Stimulated activated CD8-positive, alpha-beta memory T cell treated with anti-CD3 and anti-CD28 coated beads, Interleukin-12 subunit alpha, Interleukin-12 subunit beta, amount 100 ng/mL, for 4 hours (primary cell): ENCODE results near the gene CHIC2.
A peak's percentile ranks its signal among the peaks of the same experiment; 100 is the strongest.
"Not testable (repeated sequence)": the region's sequence is repeated elsewhere in the genome, so short reads cannot be mapped to it uniquely, and the experiment has no call there.

Experiments
- DNase-seq: peaks from one replicate; pipeline ENCODE4 v3.0.0-alpha.2; 2020; ENCODE audit warnings: low read depth

CHIC2 gene

DNA sequence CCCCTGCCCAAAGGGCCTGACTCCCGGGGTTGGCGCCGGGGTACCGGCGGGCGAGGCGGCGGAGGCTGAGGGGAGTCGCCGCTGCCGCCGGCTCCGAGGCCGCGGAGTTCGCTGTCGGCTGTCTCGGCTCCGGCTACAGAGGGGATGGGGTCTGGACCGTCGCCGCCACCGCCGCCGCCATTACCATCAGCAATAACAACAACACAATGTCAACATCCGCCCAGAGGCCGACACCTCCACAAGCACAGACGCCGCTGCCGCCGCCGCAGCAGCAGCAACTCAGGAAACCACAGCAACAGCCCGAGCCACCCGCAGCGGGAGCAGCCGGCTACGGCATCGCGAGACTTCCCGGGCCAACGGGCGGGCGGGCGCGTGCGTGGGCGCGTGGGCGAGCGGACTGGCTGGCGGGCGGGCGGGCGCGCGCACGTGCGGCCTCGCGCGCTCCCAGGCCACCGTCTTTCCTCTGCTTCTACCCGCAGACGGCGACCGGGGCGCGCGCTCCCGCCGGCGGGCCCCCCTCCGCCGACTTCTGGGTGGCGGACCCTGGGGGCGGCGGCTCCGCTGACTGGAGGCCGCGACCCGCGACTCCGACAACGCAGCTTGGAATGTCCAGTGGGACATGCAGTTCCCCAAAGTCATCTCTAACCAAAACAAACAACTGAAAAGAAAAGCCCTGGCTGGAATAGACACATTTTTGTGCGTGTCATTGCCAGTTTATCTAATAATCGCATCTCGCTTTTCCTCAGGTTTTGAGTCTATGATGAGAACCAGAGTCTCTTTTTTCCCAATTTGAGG, at the start of gene CHIC2:
Gene CHIC2 (minus strand): TSS at position 289 of the 795 bp plus-strand sequence. CDS start 305 bp downstream, outside the sequence.
- peak; percentile 95 for DNase-seq

DNA sequence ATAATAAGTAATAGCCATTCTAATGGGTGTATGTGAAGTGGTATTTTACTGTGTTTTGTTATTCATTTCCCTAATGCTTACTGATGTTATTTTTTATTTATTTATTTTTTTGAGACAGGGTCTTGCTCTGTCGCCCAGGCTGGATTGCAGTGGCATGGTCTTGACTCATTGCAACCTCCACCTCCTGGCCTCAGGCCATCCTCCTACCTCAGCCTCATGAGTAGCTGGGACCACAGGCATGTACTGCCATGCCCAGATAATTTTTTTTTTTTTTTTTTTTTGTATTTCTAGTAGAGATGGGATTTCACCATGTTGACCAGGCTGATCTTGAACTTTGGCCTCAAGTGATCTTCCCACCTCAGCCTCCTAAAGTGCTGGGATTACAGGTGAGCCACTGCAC, 48.8 kb upstream of the CHIC2 start:
- DNase-seq = not testable (repeated sequence)

DNA sequence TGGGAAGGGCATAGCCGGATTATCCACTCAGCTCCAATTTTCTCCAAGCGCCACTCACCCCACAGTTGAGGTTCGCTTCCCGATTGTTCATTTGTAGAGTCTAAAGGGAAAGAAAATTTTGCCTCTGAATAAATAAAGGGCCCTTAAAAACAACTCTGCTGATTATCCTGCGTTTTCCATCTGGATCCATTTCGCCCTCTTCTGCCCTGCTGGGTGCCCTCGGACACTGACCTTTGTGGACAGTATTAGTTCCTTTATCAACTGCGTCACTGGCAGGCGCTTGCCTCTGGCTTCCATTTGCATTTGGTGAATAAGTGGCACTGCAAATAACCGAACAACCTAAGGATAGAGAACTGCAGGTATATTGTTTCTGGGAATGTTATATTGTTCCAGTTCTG, 45.6 kb upstream of the CHIC2 start:
- no peak for DNase-seq

DNA sequence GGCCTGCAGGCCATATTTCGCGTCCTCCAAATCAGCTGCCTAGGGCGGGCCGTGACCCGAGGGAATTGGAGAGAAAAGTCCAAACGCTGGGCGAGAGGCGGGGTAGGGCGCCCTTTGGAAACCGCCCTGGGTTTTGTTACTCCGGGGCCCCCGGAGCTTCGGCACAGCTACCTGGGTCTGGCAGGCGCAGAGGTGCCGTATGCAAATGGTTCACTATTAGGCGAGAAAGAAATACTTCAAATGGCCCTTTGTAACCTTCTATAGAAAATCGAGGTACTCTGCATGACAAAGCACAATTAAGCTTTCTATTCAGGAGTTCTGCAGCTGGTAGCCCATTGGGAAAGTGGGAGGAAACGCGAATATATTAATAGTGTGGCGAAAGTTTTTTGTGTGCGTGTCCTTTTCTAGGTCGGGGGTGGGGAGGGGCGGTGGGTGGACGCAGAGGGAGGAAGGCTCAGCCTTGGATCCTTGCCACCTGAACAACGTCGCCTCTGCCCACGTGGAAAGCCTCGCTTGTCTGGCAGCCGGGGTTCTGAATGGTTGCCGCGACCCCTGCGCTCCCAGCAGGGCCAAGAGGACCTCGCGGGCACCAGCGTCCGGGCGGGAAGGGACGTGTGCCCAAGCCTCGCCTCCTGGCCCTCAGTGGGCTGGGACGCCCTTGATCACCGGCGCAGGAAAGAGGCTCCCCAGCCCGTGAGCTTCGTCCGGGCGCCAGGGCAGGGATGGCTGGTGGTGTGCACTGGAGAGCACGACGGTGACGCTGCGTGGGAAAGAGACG, 45.0 kb upstream of the CHIC2 start:
- no peak for DNase-seq

DNA sequence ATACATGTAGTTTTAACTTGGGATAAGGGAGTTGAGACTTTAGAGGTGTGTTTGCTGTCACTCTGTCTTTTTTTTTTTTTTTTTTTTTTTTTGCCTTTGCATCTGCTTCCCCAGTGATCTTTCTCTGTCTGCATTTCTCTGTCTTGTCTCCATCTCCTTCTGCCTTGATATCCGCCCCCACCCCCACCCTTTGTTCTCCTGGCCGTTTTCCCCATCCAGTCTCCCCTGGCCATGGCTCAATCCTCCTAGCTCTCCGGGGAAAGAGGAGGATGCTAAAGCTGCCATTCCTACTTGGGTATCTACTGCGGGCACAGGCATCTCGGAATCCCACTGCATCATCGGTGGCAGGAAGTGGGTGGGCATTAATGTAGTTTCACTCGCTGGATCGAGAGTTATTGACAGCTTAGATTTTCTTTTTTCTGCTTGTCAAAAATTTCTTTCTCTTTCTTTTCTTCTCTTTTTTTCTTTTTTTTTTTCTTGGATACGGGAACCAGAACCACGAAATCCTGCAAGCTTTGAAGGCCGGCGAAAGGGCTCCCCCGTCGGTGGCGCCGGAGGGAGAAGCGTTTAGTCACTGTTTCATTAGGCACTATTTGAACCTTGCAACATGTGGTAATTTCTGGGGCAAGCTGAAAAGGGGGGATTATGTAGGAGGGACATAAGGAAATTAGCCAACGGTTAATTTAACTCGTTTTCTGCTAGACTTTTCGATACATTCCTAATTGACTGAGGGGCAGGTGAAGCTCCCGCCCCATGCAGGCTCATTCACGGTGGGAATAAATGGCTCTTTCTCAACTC, 43.7 kb upstream of the CHIC2 start:
- no peak for DNase-seq

DNA sequence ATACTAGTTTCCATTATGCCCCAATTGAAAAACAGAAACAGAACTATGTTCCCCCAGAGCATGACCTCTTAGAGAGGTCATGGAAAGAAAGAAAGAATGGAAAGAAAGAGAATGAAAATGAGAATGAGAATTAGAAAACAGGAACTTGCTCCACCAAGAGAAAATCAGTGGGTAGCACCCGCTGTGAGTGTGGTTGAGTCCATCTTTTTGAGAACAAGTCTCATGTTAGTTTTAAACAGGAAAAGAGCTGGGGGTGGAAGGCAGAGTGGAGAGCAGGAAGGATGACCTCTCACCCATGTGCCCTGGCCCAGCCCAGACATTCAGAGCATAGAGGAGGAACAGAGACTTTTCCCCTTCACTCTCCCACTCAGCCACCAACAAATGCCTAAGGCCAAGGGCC, 40.5 kb upstream of the CHIC2 start:
- DNase-seq = no peak

DNA sequence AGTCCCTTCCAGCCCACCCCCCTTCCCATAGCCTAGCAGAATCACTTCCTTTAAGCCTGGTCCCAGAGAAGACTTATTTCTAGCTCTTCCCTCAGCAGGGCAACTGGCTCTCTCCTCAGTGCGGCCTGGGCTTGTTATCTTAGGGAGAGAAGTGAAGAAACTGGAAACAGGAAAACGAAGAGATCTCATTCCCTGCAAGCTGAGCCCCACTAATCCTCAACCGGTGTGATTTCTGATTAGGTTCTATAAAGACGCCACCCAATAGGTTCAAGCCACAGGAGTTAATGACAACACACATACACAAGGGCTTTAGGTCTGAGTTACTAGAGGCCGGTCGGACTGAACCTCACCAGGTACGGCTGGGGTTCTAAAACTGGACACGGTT, 38.8 kb upstream of the CHIC2 start:
- DNase-seq = no peak

DNA sequence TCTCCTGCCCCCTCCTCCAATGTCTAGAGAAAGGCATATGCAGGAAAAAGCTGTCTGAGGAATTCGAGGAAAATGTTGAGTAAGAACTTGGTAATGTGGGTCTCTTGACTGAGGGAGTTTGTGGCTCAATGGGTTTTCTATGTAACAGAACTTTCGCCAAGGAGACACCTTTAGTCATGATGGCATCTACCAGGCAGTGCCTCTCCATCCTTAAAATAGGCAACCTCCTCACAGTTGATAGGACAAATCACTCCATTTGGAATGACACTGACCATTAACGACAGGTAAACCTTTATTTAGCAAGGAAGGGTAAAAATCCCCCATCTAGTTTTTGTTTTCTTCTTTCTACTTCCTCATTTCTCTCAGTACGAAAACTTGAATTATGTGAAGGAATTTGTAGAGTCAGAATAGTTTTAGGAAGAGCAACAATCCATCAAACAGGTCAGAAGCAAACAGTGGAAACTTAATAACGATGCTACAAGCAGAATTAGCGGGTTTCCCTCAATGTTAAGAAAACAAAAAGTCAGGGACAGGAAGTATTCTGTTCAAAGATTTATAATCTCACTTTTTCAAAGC, 38.2 kb upstream of the CHIC2 start:
- no peak for DNase-seq

DNA sequence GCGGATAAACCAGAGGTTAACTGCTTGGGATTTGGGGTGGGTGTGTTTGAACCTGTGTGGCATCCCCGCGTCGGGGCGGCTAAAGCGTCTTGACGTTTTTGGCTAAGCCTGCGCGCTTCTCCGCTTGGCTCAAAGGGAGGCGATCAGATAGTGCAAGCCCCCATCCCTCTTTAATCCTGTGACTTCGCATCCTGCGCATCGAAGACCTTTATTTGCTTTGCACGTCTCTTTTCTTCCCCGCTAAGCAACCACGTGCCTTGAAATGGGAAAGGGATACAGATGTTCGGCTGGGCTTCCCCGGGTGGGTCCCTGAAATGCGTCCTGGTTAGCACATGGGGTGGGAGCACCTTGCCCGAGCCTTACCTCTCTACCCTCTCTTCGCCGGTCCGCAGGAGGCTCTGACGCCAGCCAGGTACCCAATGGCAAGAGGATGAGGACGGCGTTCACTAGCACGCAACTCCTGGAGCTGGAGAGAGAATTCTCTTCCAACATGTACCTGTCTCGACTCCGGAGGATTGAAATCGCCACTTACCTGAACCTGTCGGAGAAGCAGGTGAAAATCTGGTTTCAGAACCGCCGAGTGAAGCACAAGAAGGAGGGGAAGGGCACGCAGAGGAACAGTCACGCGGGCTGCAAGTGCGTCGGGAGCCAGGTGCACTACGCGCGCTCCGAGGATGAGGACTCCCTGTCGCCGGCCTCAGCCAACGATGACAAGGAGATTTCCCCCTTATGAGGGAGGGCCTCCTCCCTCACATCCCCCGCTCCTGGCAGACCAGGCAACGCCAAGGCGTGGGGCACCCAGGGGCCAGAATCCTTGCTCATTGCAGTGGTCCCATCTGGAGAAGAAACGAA, 37.0 kb upstream of the CHIC2 start:
- DNase-seq = no peak

DNA sequence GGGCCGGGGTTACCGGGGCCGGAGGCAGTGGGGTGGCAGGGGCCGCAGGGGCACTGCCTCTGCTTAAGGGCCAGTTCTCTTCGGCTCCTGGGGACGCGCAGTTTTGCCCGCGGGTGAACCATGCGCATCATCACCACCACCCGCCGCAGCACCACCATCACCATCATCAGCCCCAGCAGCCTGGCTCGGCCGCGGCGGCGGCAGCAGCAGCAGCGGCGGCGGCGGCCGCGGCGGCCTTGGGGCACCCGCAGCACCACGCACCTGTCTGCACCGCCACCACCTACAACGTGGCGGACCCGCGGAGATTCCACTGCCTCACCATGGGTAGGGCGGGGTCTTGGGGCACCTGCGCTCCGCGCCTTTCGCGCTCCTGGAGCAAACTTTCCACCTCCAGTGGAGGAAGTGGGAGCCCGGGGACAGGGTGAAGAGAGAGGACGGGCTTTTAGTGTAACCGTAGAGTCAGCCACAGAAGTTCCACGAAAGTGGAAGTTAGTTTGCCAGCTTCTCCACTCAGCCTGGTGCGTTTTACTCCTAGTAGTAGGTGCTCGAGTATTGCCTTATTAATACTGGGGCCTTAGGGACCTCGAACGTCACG, 36.3 kb upstream of the CHIC2 start:
- DNase-seq = no peak

DNA sequence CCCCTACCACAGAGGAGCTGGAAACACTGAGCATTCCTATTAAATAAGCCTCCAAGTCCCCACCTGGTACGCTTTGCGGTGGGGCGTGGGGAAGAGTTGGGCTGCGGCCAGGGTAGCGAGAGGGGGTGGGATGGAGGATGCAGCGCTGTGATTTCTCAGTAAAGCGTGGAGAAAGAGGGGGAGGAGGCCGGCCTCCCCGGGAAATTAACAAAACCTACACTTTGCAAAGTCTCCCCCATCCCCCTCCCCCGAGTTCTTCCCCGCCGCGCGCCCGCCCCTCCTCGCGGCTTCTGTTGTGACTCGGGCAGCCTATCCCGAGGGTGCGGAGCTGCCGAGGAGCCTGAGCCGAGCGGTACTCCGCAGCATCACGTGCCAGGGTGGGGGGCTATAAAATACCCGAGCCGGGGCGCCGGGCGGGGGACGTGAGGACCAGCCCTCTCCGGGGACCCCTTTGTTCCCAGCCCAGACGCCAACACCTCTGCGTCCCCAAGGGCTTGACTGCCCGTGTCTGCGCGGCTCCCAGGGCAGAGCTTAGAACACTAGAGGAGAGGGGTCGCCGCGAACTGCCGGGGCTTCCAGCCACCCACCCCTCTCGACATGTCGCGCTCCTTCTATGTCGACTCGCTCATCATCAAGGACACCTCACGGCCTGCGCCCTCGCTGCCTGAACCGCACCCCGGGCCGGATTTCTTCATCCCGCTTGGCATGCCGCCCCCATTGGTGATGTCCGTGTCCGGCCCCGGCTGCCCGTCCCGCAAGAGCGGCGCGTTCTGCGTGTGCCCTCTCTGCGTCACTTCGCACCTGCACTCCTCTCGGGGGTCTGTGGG, 35.6 kb upstream of the CHIC2 start, which contains the start of gene GSX2:
Gene GSX2 (plus strand): TSS at position 416 of the 827 bp plus-strand sequence. CDS start 182 bp downstream, at position 598.
- DNase-seq = no peak

DNA sequence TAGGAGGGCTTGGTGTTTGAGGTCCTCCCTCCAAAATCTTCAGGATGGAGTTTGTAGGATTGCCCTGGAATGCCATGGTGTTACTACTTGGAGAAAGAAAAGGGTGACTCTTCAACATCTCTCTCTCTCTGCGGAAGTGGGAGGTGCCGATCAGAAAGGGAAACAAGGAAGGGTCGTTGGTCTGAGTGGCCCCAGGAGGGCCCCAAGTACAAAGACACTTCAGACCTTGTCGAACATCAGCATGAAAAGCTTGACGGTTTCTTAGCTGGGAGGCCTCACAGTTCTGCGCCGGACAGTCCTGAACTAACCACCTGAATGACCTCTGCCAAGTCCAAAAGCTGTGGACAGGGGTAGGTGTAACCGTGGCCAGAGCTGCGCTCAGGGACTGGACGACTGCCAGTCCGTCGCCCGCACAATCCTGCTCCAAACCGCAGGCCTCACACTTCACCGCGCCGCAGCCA, 34.9 kb upstream of the CHIC2 start:
- no peak for DNase-seq

DNA sequence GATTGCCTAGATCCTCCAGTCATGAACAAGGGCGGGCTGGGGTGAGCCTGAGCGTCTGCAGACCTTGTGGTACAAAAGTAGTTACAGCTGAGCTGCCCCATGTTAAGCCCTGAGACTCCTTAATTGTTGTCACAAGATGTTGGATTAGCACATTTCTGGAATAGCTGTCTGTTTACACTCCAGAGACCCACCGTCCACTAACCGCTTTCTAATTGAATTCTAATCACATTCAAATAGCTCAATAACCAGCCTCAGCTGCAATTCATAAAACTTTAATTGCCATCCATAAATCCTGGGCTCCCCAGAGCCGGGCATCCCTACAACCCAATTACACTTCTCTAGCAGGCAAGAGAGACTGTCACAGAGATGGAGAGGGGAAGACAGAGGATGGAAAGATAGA, 34.0 kb upstream of the CHIC2 start:
- DNase-seq = no peak

DNA sequence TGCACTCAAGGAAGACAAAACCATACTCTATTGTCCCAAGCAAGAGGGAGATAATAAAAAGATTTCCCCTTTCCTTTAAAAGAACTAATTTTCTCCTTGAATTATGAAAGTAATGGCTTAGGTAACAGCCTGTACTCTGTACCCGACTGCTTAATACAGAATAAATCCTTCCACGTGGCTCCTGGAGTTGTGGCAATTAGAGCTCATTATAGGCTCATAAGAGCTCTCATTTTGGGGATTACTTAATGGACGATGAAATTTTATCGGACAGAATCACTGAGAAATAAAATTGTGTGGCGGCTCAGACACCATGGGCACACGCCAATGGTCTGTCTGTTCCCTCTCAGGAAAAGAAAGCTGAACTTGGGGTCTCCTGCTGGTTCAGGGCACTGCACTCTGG, 32.7 kb upstream of the CHIC2 start:
- no peak for DNase-seq

DNA sequence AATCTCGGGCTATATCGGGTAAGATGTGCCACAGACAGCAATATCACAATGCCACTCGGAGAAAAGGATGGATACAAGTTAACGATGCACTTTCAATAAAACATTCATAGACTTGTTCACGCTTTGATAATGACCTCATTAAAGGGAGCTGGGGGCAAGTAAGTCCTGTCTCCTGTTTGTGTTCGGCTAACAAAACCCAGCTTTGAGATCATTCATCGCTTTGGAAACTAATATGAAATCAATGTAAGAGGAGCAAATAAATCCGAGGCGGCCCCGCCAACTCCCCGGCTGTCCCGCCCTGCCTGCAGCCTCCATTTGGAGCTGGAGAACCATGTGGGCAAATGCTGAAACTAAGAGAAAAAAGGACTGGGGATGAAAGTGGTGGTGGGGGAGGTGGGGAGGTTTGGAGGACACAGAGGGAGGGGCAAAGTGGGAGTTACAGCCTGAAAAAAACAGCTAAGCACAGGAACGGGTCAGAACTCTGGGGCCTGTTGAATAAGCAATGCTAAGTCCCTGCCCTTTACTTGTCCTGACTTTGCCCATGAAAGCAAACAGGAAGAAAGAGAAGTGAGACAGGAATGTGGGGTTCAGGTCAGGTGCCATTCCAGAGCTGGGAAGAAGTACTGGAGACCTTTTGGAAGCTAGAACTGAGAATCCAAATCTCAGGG, 32.0 kb upstream of the CHIC2 start:
- DNase-seq = no peak

DNA sequence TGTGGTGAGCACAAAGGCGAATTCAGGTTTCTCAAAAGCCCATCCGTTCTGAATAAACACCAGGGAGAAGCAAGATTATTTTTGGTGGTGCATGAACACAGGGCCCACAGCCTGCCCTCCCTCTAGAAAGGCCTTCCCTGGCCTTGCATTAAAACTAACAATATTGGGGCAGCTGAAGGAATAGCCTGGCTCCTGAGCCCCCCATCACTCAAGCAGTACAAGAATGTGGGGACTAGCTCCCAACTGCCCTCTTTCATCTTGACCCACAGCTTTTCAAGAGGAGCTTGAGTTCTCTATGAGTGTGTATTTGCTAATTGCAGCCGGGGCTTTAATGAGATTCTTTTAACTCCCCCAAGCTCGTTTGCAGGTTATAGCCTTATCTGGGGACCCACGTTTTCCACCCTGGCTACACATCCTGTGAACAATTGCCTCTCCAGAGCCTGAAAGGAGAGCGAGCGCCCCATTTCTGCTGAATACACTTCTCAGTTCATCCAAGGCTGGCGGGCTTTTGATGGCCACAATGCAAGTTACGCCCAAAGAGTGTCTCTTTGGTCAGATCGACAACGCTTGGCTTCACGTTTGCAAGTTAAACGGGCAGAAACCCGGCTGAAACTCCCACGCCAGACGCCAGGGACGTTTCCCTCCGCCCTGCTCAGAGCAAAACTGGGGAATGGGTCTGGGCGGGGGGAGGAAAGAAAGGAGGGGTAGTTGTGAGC, 30.9 kb upstream of the CHIC2 start:
- no peak for DNase-seq

DNA sequence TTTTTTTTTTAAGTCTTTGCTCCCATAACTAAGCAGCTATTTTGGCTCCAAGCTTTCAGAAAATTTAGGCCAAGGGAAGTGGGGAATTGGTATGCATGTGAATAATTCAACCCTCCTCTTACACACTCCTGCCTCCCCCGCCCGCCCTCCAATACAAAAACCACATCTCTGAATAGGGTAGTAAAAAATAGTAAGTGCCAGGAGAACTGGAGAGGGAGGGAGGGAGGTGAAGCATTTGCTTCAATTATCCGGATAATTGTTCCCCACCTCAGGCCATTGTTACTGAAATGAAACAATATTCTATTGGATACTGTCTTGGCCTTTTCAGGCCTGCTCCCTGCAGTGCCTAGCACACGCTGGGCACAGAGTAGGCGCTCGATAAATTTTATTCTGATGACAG, 30.0 kb upstream of the CHIC2 start:
- DNase-seq = no peak
